NK-92 (cell line): ENCODE data around the gene WWOX.
"Not testable (repeated sequence)": the region's sequence is repeated elsewhere in the genome, so short reads cannot be mapped to it uniquely, and the experiment has no call there.

Experiments used
- DNase-seq: peaks from one replicate; lab custom pipeline; 2025; ENCODE audit not compliant: unreplicated experiment; lab: John Stamatoyannopoulos, UW

Gene WWOX

DNA sequence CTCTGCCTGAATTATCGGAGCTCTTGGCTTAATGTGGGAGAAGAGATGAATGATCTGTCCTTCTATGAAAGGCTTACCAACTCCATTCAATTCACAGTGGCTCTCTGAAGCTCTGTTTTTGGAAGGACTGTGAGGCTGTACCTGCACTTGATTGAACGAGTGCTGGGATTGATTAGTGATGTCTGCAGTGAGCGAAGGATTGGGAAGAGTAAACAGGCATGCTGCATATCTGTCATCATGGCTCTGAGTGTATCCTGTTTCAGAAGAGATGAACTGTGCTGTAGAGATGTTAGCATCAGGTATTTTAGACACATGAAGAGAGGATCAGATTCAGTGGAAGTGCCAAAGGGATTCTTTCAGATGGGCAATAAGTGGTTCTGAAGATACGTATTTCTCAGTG is 937.1 kb downstream of the WWOX start:
- no peak for DNase-seq

DNA sequence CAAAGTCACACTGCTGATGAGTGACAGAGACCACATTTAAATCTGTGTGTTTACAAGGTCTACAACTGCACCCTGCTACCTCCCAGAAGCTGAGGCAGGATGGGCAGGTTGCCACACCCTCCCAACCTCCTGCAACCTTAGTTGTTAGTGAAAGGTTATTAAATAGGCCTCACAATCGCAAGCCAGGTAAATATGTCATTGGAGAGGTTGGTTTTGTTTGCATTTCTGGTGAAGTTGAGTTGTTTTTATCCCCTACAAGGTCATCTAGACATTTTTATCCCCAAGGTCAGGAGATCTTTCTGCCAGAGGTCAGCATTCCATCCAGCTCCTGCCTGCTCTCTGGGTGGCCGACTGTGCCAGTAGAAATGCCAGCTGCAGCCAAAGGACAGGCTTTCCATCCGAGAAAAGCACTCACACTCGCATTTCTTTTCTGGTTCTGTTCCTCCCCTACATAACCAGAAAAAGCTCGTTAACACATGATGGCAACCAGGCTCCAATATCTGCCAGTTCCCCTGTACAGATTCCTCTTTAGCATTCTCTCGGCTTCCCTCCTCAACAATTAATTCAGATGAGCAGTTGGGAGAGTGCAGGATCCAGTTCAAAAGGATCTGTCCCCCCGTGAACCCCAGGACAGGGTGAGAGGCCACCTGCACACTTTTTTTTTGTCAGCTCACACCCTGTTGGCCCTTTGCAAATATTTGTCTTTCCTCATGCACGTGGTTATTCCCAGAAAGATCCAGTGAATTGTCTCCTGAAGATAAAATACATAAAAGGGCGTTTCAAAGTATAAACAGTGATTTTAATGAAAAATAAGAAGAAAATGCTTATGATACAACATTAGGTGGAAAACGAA is 938.3 kb downstream of the WWOX start:
- DNase-seq = no peak

DNA sequence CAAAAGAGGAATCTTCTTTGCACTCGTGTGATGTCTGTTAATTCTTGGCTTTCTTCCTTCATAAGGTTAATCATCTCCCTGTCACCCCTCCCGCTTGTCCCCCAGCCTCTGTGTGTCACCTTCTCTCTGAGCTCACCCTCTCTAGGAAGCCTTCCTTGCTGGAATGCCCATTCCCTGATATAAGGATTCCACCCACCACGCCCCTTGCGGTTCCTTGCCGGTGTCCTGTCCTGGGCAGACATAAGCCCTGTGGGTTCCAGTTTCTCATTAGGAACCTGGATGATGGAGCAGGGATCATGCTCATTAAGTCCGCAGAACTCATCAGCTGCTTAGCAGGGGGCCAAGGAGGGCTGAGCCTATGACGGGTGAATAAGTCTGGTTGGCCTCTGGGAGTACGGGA is 941.8 kb downstream of the WWOX start:
- DNase-seq = no peak

DNA sequence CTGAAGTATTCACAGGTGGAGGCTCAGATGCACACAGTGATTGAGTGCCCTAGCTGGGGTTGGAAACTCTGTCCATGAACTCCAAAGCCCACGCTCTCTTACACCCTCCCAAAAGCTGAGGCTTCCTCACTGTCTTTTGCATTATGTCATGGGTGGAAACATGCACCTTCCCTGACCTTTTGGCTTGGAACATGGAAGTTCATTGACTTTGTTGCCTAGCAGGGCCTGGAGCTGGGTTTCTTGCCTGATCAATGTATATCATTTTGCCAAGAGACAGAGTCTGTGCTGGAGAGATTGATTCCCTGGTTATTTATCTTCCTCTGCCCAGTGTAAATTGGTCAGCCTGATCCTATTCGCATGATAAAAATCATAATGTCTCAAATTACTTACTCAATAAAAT is 942.7 kb downstream of the WWOX start:
- no peak for DNase-seq

DNA sequence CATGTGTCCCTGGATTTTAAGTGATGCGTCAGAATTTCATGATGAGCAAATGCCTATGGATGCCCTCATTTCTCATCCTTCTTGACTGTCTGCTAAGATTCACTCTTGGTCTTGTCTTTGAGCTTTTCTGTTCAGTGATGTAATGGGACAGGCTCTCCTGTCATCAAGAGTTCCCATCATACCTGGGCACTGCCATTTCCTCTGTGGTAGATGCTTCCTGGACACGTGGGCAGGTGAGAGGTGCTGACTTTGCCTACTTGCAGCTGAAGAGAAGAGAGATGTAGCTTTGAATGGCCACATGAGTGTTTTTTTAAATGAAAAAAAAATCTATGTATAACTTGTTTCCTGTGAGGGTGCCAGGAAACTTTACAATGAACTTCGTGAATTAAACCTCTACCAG is 943.4 kb downstream of the WWOX start:
- DNase-seq = no peak

DNA sequence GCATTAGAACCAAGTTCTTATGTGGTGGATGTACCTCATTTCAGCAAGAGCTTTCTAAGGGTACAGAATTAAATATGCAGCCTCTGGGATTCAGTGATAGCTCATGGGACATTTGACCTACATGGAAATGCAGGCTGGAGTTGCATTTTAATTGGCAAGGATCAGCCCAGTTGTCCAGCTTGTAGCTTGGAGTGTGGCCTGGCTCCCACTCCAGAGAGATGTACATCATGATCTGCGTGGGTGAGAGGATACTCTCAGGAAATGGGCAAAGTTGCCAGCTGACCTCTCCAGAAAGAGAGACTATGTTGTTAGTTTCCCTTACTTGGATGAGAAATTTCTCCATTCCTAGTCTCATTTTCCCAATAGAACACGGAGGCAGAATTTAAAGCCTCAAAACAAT is 945.7 kb downstream of the WWOX start:
- no peak for DNase-seq

DNA sequence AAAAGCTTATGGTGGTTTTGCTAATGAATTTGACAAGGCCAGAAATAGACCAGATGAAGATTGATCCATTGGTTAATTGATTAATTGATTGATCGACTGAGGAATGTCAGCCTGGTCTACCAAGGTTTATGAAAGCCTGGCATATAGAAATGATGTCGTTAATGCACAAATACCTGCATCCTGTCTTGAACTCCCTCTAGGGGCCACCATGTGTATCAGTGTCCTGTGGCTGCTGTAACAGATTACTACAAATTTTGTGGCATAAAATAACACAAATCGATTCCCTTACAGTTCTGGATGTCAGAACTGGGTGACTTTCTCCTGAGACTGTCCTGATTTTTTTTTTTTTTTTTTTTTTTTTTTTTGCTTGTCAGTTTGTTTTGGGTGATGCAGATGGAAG is 947.9 kb downstream of the WWOX start:
- DNase-seq = no peak

DNA sequence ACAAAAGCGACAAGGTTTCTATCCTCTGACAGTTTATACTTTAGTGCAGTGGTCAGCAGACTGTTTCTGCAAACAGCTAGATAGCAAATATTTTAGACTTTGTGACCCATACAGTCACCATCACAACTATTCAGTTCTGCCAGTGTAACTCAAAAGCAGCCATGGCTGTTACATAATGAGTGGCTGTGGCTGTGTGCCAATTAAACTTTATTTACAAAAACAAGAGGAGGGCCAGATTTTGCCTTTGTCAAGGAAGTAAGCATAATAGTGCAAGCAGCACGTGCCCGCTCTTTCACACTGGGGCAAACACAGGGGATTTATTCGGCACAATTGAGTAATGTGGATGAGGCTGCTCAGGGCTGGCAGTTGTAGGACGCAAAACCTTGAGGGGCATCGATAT is 949.6 kb downstream of the WWOX start:
- no peak for DNase-seq

DNA sequence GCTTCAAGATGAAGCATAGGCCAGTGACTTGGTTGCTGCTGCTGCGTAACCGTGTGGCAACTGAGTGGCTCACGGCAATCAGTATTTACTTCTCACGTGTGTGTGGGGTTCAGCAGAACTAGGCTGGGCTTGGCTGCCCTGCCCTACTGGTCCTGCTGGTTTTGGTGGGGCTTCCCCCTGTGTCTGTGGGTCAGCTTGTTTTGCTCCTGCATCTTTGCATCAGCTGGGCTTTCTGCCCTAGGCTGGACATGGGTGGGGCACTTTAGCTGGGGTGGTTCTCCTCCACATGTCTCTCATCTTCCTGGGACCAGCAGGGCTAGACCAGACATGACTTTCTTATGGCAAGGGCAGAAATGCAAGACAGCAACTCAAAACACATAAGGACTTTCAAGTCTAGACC is 950.6 kb downstream of the WWOX start:
- DNase-seq = no peak

DNA sequence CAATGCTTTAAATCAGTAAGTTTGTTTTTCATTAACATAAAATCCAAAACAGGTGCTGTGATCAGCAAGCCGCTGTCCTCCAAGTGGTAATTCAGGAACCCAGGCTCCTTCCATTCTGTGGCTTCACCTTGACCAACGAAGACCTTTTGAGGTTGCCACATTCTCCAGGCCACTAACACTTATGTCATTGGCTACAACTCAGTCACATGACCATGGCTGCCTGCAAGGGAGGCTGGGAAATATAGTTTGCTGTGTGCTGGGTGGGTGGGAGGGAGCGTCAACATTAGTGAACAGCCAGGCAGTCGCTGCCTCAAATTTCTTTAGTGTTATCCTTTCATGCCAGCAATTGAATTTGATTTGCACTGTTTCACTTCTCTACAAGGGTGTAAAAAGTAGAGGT is 951.9 kb downstream of the WWOX start:
- DNase-seq = no peak

DNA sequence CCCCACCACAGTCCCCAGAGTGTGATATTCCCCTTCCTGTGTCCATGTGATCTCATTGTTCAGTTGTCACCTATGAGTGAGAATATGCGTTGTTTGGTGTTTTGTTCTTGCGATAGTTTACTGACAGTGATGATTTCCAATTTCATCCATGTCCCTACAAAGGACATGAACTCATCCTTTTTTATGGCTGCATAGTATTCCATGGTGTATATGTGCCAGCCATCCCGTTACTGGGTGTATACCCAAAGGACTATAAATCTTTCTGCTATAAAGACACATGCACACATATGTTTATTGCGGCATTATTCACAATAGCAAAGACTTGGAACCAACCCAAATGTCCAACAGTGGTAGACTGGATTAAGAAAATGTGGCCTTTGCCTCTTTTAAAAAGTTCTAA is 952.7 kb downstream of the WWOX start:
- DNase-seq = not testable (repeated sequence)

DNA sequence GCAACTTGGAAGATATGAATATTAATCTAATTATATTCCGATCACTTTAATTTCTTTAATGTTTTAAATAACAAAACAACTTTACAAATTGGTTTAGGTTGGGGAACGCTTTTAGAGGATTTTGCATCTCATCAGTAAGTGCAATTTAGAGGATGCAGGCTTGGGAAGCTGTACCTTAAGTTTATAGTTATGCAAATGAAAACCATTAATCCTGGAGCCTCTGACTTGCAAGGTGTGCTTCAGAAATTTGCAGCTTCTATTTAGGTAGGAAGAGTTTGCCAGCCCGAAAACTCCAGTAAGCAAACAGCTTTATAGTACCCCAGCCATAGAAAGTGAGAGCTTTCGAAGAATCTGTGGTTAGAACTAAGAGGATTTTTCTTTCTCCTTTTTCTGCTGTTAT is 954.1 kb downstream of the WWOX start:
- no peak for DNase-seq

DNA sequence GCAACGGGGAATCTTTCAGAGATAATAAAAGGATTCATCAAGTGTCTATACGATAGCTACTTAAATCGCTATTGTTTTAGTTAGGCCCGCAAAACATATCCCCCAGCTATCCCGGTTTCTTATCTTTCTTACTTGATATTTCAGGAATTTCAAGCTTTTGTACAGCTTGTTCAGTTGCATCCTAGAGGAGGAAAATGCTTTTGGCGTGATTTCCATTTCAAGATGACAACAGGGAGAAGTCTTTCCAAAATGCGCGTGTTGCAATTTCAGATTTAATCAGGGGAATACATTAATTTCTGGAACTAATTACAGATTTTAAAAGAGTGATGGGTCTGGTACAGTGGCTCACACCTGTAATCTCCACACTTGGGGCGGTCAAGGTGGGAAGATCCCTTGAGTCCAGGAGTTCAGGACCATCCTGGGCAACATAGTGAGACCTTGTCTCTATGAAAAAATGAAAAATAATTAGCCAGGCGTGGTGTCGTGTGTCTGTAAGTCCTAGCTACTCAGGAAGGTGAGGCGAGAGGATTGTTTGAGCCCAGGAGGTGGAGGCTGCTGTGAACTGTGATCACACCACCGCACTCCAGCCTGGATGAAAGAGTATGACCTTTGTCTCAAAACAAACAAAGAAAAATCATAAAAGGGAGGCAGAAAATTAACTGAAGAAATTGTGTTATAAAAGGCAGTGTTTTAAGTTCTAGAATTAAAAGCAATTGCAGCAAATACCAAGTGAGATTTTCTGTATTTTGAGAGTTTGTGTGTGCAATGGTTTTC is 954.9 kb downstream of the WWOX start:
- DNase-seq = no peak

DNA sequence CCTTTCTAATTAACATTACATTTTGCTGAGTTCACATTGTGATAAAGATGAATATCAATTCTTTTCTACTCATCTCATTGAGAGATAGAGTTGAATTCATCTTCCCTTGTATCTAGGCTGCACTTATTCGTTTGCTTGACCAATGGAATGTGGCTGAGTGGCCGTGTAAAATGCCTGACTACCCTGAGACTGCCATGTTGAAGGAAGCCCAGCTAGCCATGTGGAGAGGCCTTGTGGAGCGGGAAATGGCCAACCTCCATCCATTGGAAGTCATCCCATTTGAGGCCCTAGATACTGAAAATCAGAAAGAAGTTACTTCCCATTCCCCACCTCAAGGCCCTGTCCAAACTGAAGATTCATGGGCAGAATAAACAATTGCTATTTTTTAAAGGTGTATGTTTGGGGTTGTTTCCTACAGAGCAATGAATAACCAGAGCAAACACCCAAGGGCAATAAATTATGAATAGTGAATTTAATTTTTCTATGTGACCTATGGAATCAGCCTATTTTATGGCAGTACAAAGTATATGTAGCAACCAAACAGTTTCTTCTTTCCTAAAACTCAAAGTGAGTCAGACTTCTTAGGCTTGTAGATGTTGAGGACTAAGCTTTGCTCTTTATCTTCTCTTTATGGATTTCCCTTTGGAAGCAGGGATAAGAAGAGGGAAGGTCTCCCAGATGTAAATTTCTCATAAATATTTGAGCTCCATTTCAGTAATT is 956.0 kb downstream of the WWOX start:
- DNase-seq = no peak

DNA sequence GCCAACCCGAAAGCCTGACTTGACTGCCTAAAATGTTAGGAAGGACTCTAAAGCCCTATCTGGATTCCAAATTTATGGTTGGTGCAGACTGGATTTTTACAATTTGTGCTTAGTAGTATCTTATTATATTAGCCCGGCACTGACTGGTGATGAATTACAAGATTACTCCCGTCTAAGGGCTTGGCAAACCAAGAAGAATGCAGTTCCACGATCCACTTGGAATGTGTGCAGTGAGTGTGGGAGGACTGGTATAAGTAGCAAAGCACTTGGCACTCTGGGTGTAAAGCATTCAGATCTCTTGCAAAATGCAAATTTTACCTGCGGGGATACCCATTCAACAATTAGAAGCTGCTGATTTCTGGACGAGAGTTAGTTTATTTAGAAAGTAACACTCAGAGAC is 961.7 kb downstream of the WWOX start:
- DNase-seq = no peak

DNA sequence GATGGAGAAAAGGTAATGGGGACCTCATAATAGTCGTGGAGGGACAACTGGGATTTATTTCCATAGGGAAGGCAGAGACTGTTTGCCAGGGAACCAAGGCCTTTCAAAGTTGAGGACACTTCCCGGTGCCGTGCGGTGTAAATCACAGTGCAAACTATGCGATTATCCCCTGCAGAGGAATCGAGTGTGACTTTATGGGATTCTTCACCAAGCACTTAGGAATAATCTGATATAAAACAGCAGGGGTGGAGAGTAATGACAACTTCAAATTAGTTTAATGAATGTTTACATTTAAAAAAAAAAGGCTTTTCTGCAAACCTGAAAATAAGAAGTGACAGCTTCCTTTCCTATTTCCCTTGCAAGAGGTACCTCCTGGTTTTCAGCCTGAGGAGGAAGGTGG is 962.9 kb downstream of the WWOX start:
- DNase-seq = no peak

DNA sequence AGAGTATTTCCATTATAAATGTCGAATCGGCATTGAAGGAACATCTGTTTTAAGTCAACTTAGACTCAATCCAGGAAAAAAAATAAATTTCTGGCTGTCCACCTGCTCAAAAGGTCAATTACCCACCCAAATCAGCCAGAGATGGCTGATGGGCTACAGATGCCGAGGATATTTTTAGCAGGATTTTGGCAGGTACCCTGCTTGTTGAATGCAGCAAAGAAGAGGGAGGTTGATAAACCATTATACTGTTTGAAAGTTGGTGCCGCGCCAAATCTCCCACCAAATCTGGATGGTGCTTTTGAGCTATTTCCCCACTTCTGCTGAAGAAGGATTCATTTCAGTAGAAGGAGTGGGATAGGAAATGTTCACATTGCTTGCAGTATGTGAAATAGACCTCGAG is 963.4 kb downstream of the WWOX start:
- no peak for DNase-seq

DNA sequence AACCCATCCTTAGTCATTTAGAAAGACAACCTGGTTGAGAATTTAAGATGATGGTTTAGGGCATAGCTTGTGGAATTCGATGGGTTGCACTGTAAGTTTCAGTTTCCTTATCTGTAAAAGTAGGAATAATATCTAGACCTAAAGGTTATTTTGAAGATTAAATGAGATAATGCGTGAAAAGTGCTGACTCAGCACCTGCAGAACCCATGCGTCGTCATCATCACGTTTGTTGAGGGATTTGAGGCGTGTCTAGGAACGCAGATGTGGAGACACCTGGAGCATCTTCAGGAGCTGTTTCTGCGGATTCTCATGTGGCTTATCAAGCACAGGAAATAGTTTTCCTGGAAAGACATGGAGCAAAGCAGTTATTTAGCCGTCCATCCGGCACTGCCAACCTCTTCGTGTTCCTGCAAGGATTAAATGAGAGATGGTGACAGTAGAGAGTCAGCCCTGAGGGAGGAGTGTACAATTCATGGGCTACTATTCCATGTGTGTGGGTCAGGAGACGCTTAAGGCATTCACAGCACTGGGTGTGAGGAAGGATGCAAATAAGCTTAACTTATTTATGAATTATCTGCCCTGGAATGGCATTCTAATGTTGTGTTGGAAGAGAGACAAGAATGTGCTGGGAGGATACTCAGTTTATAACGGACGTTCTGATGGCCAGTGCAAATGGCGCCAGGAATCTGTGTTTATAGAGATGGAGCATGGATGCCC is 965.0 kb downstream of the WWOX start:
- DNase-seq = no peak

DNA sequence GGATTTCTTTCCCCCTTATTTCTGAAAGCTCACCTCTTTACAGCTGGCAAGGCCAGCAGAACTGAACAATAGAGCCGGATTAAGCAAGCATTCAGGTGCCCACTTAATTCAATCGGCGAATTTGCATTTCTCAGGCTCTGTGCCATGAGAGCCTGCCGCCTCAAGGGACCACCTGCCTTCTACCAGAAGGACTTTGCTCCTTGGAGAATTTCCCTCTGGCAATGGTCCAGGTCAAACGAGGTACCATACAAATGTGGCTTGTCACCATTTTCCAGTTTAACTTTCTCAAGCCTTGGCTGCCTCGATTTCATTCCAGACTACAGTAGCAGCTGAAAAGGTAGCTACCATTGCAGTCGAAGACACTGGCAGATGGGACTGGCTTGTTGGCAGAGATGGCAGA is 967.1 kb downstream of the WWOX start:
- DNase-seq = no peak

DNA sequence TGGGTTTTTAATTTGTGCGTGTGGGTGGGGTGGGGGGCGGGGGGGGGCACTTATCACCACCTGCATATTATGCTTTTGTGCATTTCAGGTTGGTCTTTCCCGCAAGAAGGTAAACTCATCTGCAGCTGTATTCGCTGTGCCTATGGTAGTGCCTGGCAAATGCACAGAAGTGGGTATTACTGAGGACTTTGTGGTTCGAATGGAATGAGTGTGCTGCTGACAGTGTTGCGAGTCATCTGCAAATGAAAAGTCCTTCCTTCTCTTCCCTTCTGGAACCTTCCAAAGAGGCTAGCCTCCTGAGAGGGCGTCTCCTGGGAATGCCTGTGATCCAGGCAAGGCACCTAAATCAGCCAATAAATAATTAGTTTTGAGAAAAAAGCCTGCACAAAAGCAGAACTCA is 968.1 kb downstream of the WWOX start:
- DNase-seq = no peak

DNA sequence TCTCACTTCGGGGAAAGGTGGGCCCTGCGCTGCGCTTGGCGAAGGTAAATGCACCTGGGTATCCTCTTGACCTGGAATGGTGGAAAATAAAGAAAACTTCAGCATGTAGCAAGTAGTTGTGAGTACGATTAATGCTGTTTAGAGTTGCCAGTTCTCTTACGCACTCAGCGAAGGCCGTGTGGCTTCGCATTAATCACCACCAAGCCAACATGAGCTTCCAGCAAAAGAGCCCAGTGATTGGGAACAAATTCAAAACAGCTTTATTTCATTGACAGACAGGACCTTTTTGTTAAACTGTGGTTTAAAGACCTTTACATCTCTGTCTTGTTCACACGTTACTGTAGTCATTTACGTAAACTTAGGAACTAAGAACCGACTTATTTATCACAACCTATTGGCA is 969.7 kb downstream of the WWOX start:
- DNase-seq = no peak
